ENCODE results near the gene LHX2. TPM values are rescaled to one million over a fixed set of nuclear protein-coding genes. Genes with fewer than 3 reads are reported as not detected.

The LHX2 gene
- total and polyA plus RNA-seq, 9 of the 15 experiments (the other 6 are each of a cell fraction or from before 2014, with no cell fraction given), result 0.07 TPM; not detected in 8

GRCh38 chr9:124054582-124055227 lies 43.1 kb downstream of the LHX2 start (continued):
- TF ChIP-seq ZNF121 (CRISPR knock-in tag; conservative IDR thresholded peaks at IDR 0.05) (no peak), PKNOX1 (IDR thresholded peaks at IDR 0.05) (no peak), MCM5 (IDR thresholded peaks at IDR 0.05; ENCODE audit: low read depth) (no peak), ZHX1 (conservative IDR thresholded peaks at IDR 0.05; ENCODE audit: low read length) (no peak), GABPB2 (CRISPR knock-in tag; conservative IDR thresholded peaks at IDR 0.05) (no peak), DNMT1 (IDR thresholded peaks at IDR 0.05) (no peak), TAL1 (IDR thresholded peaks at IDR 0.05) (peak; percentile 46), TAF15 (IDR thresholded peaks at IDR 0.05; ENCODE audit: low read depth, low read length) (no peak), EP400 (IDR thresholded peaks at IDR 0.05) (no peak), ELF1 (tag; IDR thresholded peaks at IDR 0.05) (no peak), ZBTB40 (IDR thresholded peaks at IDR 0.05) (no peak), ZBTB40 (CRISPR knock-in tag; IDR thresholded peaks at IDR 0.05) (no peak), SRSF7 (optimal IDR thresholded peaks at IDR 0.05; ENCODE audit: low read depth, low read length) (no peak), MTF1 (CRISPR knock-in tag; IDR thresholded peaks at IDR 0.05; ENCODE audit: borderline replicate concordance) (no peak), PRMT5 (CRISPR knock-in tag; IDR thresholded peaks at IDR 0.05) (no peak), ZNF445 (CRISPR knock-in tag; IDR thresholded peaks at IDR 0.05; ENCODE audit: low read depth) (no peak), CAMTA2 (CRISPR knock-in tag; conservative IDR thresholded peaks at IDR 0.05) (no peak), ZNF551 (CRISPR knock-in tag; IDR thresholded peaks at IDR 0.05) (no peak)
